ENCODE measurements around the gene GNB1. TPM values are rescaled to one million over a fixed set of nuclear protein-coding genes. Genes with fewer than 3 reads are reported as not detected.
"Not testable (repeated sequence)": the region's sequence is repeated elsewhere in the genome, so short reads cannot be mapped to it uniquely, and the experiment has no call there.

The GNB1 gene
- total and polyA plus RNA-seq, 10 of the 15 experiments (the other 5 are each of a cell fraction or from before 2014, with no cell fraction given) = 23.0 to 392 (median 93.9) TPM

GRCh38 chr1:1889090-1889750 lies 1.7 kb downstream of the GNB1 start (continued):
- TF ChIP-seq CEBPZ (IDR thresholded peaks at IDR 0.05; ENCODE audit: low read depth, low read length) (no peak), MXI1 (IDR thresholded peaks at IDR 0.05; ENCODE audit: low read depth, low read length) (no peak), KLF5 (IDR thresholded peaks at IDR 0.05; ENCODE audit: partially characterized antibody) (no peak), FOS (IDR thresholded peaks at IDR 0.05; ENCODE audit: borderline replicate concordance, extremely low read depth, insufficient read length) (no peak), RB1 (IDR thresholded peaks at IDR 0.05; ENCODE audit: borderline replicate concordance) (no peak), POU2F2 (IDR thresholded peaks at IDR 0.05; ENCODE audit: borderline replicate concordance, low read depth, low read length) (no peak), NFYA (IDR thresholded peaks at IDR 0.05; ENCODE audit: borderline replicate concordance, low read depth, low read length) (no peak), TCF7 (IDR thresholded peaks at IDR 0.05; ENCODE audit: borderline replicate concordance) (no peak)

- ATAC-seq; FAIRE-seq; H3K27ac ChIP-seq (ENCODE audit: control insufficient read depth, insufficient read depth); DNase-seq (ENCODE audit: low read depth, low spot score); H3K4me2 ChIP-seq (ENCODE audit: control insufficient read depth, insufficient read depth); H3K4me1 ChIP-seq (ENCODE audit: control insufficient read depth, insufficient read depth, low read length); H3K4me3 ChIP-seq; H3K9ac ChIP-seq (ENCODE audit: control insufficient read depth, insufficient read depth, low read length); BruUV-seq (replicated peaks); H3K27me3 ChIP-seq (replicated peaks in 1 of 2; ENCODE audit: control insufficient read depth in 2 of 2, insufficient read depth in 2 of 2, low read length in 1 of 2); H3K9me3 ChIP-seq (replicated peaks; ENCODE audit: control insufficient read depth, insufficient read depth, low read length); in situ Hi-C loops (cut with MboI); H3K36me3 ChIP-seq (ENCODE audit: control insufficient read depth in 2 of 2, insufficient read depth in 2 of 2, low read length in 1 of 2); intact Hi-C loops (cut with micrococcal nuclease; ENCODE audit: unreplicated experiment); H2AFZ ChIP-seq (ENCODE audit: control insufficient read depth, low read depth, low read length): not testable (repeated sequence)
- Histone ChIP-seq H3K79me2 (ENCODE audit: control insufficient read depth, insufficient read depth, low read length) (peaks cover 87% of the 10 kb centered on the region), H4K20me1 (ENCODE audit: control insufficient read depth, insufficient read depth) (peaks cover 20% of the 10 kb centered on the region)
- SMC1A ChIA-PET (ENCODE audit: uncharacterized antibody, unreplicated experiment) = interaction anchor here (0.9 to 1.5 kb wide), 5 partner anchors 14 to 50 kb away, joined by 3 to 5 read pairs (median 4); no protein-coding TSS in a partner anchor
- 57% methylated on average over 10 of the region's 11 CpGs for WGBS (ENCODE audit: insufficient coverage, insufficient replicate concordance, low lambda C conversion rate, missing lambda C conversion rate)
- POLR2A ChIA-PET = interaction anchor here (0.7 to 1.0 kb wide), 2 partner anchors 11 to 24 kb away, joined by 4 read pairs; no protein-coding TSS in a partner anchor
- 0 out of 2 replicates have a peak, but pooled peaks have one; percentile 33 for TF ChIP-seq MLLT1 (IDR thresholded peaks at IDR 0.05)
- CTCF ChIA-PET = interaction anchor here (0.7 to 1.9 kb wide), 3 partner anchors 14 to 107 kb away, joined by 3 to 7 read pairs (median 3); no protein-coding TSS in a partner anchor
- RAD21 ChIA-PET (ENCODE audit: unreplicated experiment) = interaction anchor here (0.7 kb wide), 1 partner anchor 15 kb away, joined by 3 read pairs; no protein-coding TSS in a partner anchor
Observed at GRCh38 chr1:1883890-1884289, 7.0 kb downstream of the GNB1 start.

Data from GM12878 (cell line).